HCT116 (cell line): Measurements from ENCODE around the gene ZBTB20. TPM values are rescaled to one million over a fixed set of nuclear protein-coding genes. Genes with fewer than 3 reads are reported as not detected.

Experiments
- ATAC-seq: fragments of 200-7000 bp; cut with Tn5 transposase; 2 replicates; pipeline ENCODE4 v1.9.1; 2020; ENCODE audit warnings: mild to moderate bottlenecking, moderate library complexity
- BruUV-seq: library from RNA; stranded (reverse); fragments of 400-500 nt; replicated peaks from 2 replicates; lab custom pipeline; 2021; lab: Mats Ljungman, UMichigan
- CTCF ChIA-PET: fragments of 300-600 bp; sonication (Branson Sonifier 250); formaldehyde crosslinking; loops from one replicate; lab custom pipeline; 2021; ENCODE audit warnings: antibody characterized with exemption; lab: Charles Lee
- POLR2A ChIA-PET: fragments of 300-600, 350-600 bp; sonication (Branson Sonifier 250); formaldehyde crosslinking; loops from one replicate; lab custom pipeline; 2021; ENCODE audit warnings: antibody characterized with exemption; lab: Charles Lee
- RAD21 ChIA-PET, 2 experiments: fragments of 300-600 bp; sonication (Branson Sonifier 250); formaldehyde crosslinking; loops; one replicate each; lab custom pipeline; 2023; ENCODE audit warnings: low total read pairs in 2 of 2; ENCODE audit not compliant: uncharacterized antibody in 2 of 2, unreplicated experiment in 2 of 2, low non-redundant PET in 1 of 2; lab: Charles Lee
- DNase-seq: peaks from one replicate; pipeline ENCODE4 v3.0.0-alpha.2; 2010; ENCODE audit warnings: low read depth, low spot score
- H2AFZ ChIP-seq: fragments of 200-600 bp; shearing (Covaris generic), sonication (generic); 2 replicates; pipeline ENCODE4 v1.6.1; 2017; ENCODE audit warnings: low read depth, mixed run types, mixed read lengths, antibody characterized with exemption, low read length; ENCODE audit not compliant: poor library complexity, severe bottlenecking
- H3K27ac ChIP-seq: 2 replicates; pipeline ENCODE4 v1.5.1; 2012; ENCODE audit warnings: low read depth, low read length
- H3K27me3 ChIP-seq: fragments of 200-600 bp; sonication (generic); 2 replicates; pipeline ENCODE4 v1.6.1; 2016; ENCODE audit warnings: mixed run types, low read length, mixed read lengths; ENCODE audit not compliant: insufficient read depth
- H3K36me3 ChIP-seq, 2 experiments: fragments of 200-500 bp in 1 of 2; fragments of 200-600 bp in 1 of 2; sonication (Bioruptor generic) in 1 of 2; sonication (generic) in 1 of 2; 2 replicates each; pipeline versions ENCODE4 v1.5.1 to v1.6.1; 2014 to 2016; ENCODE audit warnings: low read length in 2 of 2, inconsistent platforms in 1 of 2, mixed read lengths in 1 of 2, mixed run types in 1 of 2; ENCODE audit not compliant: insufficient read depth in 2 of 2, control insufficient read depth in 1 of 2
- H3K4me1 ChIP-seq, 2 experiments: fragments of 200-600 bp in 1 of 2; sonication (generic) in 1 of 2; 2 replicates each; pipeline versions ENCODE4 v1.5.1 to v1.6.1; 2012 to 2017; ENCODE audit warnings: low read length in 2 of 2, inconsistent platforms in 1 of 2, mild to moderate bottlenecking in 1 of 2, mixed read lengths in 1 of 2, mixed run types in 1 of 2, moderate library complexity in 1 of 2; ENCODE audit not compliant: insufficient read depth in 2 of 2, control insufficient read depth in 1 of 2
- H3K4me2 ChIP-seq: fragments of 200-600 bp; sonication (generic); 2 replicates; pipeline ENCODE4 v1.6.1; 2017; ENCODE audit warnings: mixed run types, low read length, mixed read lengths
- H3K4me3 ChIP-seq, 2 experiments: fragments of 200-600 bp in 1 of 2; sonication (generic) in 1 of 2; replicated peaks in 1 of 2; 2 replicates each; pipeline ENCODE4 v1.5.1; 2011 to 2016; ENCODE audit warnings: low read length in 2 of 2, control low read depth in 1 of 2, low read depth in 1 of 2, mild to moderate bottlenecking in 1 of 2, mixed read lengths in 1 of 2, mixed run types in 1 of 2
- H3K79me2 ChIP-seq: fragments of 200-600 bp; sonication (generic); 2 replicates; pipeline ENCODE4 v1.6.1; 2017; ENCODE audit warnings: mild to moderate bottlenecking, mixed run types, low read length, moderate library complexity, mixed read lengths; ENCODE audit not compliant: insufficient read depth
- H3K9ac ChIP-seq: fragments of 200-600 bp; sonication (generic); 2 replicates; pipeline ENCODE4 v1.6.1; 2016; ENCODE audit warnings: low read length, mixed read lengths
- H3K9me2 ChIP-seq: fragments of 200-600 bp; sonication (generic), shearing (Covaris generic); 2 replicates; pipeline ENCODE4 v1.6.1; 2017; ENCODE audit warnings: mixed run types, mild to moderate bottlenecking, moderate library complexity; ENCODE audit not compliant: insufficient read depth
- H3K9me3 ChIP-seq, 2 experiments: fragments of 200-500 bp in 1 of 2; fragments of 200-600 bp in 1 of 2; sonication (Bioruptor generic) in 1 of 2; sonication (generic) in 1 of 2; 2 replicates each; pipeline ENCODE4 v1.6.1; 2014 to 2017; ENCODE audit warnings: low read length in 2 of 2, mixed read lengths in 2 of 2, inconsistent platforms in 1 of 2, low read depth in 1 of 2, mild to moderate bottlenecking in 1 of 2, mixed run types in 1 of 2, moderate library complexity in 1 of 2; ENCODE audit not compliant: control insufficient read depth in 1 of 2, insufficient read depth in 1 of 2
- H4K20me1 ChIP-seq: fragments of 200-600 bp; sonication (generic), shearing (Covaris generic); 2 replicates; pipeline ENCODE4 v1.6.1; 2017; ENCODE audit warnings: mixed run types, mild to moderate bottlenecking, moderate library complexity; ENCODE audit not compliant: insufficient read depth
- ATF3 ChIP-seq: IDR thresholded peaks from 2 replicates; pipeline ENCODE4 v1.6.1; 2012
- CEBPB ChIP-seq: IDR thresholded peaks from 2 replicates; pipeline ENCODE4 v1.6.1; 2012; ENCODE audit warnings: low read depth
- CTCF ChIP-seq, 3 experiments: fragments of 200-600 bp in 1 of 3; sonication (generic) in 1 of 3; IDR thresholded peaks in 2 of 3; conservative IDR thresholded peaks in 1 of 3; 2 replicates each; pipeline ENCODE4 v1.5.1; 2012 to 2017; ENCODE audit warnings: low read depth in 2 of 3, low read length in 2 of 3, antibody characterized with exemption in 1 of 3, borderline replicate concordance in 1 of 3, control low read depth in 1 of 3, mild to moderate bottlenecking in 1 of 3, mixed read lengths in 1 of 3, mixed run types in 1 of 3, moderate library complexity in 1 of 3; ENCODE audit not compliant: insufficient read depth in 1 of 3
- EGR1 ChIP-seq: IDR thresholded peaks from 2 replicates; pipeline ENCODE4 v1.6.1; 2012; ENCODE audit warnings: low read depth
- ELF1 ChIP-seq: IDR thresholded peaks from 2 replicates; pipeline ENCODE4 v1.6.1; 2012; ENCODE audit warnings: low read depth, borderline replicate concordance
- EZH2 ChIP-seq: fragments of 200-600 bp; sonication (generic); IDR thresholded peaks from 2 replicates; pipeline ENCODE4 v1.6.1; 2017; ENCODE audit warnings: antibody characterized with exemption, mixed run types
- FOSL1 ChIP-seq: IDR thresholded peaks from 2 replicates; pipeline ENCODE4 v1.6.1; 2012; ENCODE audit warnings: low read depth
- JUND ChIP-seq: IDR thresholded peaks from 2 replicates; pipeline ENCODE4 v1.6.1; 2012
- MAX ChIP-seq: IDR thresholded peaks from 2 replicates; pipeline ENCODE4 v1.6.1; 2012
- RAD21 ChIP-seq: IDR thresholded peaks from 2 replicates; pipeline ENCODE4 v1.6.1; 2012; ENCODE audit warnings: low read depth, mild to moderate bottlenecking
- SIN3A ChIP-seq: IDR thresholded peaks from 2 replicates; pipeline ENCODE4 v1.6.1; 2012; ENCODE audit warnings: low read depth
- SP1 ChIP-seq: IDR thresholded peaks from 2 replicates; pipeline ENCODE4 v1.6.1; 2012; ENCODE audit warnings: low read depth
- intact Hi-C: fragments of 100-400 bp; cut with micrococcal nuclease; formaldehyde crosslinking; loops from 2 replicates; pipeline ENCODE4 v1.10.0; 2022
- total RNA-seq: library from RNA; stranded (reverse); gene quantifications from one replicate; pipeline ENCODE4 v1.2.1, GENCODE V29; 2021; ENCODE audit not compliant: unreplicated experiment

The ZBTB20 gene
- total RNA-seq, 1 experiment from 2014 or later, result 42.1 TPM

DNA sequence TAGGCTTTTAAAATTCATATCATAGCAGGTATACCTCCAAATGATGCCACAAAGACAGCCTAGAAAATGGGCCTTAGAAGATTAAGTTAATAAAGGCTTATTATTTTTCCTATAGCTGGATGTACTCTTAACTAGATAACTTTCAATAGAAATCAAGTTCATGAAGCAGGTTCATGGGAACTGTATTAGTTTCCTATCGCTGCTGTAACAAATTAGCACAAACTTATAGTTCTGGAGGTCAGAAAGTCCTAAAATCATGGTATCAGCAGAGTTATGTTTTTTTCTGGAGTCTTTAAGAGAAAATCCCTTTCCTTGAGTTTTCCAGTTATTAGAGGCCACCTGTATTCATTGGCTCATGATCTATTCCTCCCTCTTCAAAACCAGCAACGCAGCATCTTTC is 583.4 kb downstream of the ZBTB20 start:
- 0 out of 4 replicates have a peak, but pooled peaks cover 0 to 5% of the 10 kb centered on the region in 2 experiments for H3K9me3 ChIP-seq
- H2AFZ ChIP-seq, result no peak overlapping the region
- ATAC-seq, result no peak
- TF ChIP-seq EGR1 (no peak), ELF1 (no peak), MAX (no peak), FOSL1 (no peak), EZH2 (no peak), SP1 (no peak), SIN3A (no peak), CTCF (IDR thresholded peaks at IDR 0.05 in 2 of 3, conservative IDR thresholded peaks at IDR 0.05 in 1 of 3; ENCODE audit: borderline replicate concordance in 1 of 3, insufficient read depth in 1 of 3, low read depth in 2 of 3, low read length in 2 of 3) (no peak), RAD21 (no peak), ATF3 (no peak), CEBPB (no peak), JUND (no peak)
- CTCF ChIA-PET, result no interaction called here
- no peaks in the 10 kb centered on the region for H4K20me1 ChIP-seq
- intact Hi-C loops, result no loop called here
- no TSS peak for BruUV-seq
- H3K4me2 ChIP-seq, result no peak overlapping the region
- H3K36me3 ChIP-seq, result peaks cover 0 to 21% of the 10 kb centered on the region in 2 experiments; a peak in 2 of 4 replicates
- RAD21 ChIA-PET, result no interaction called here
- no peak overlapping the region for H3K9ac ChIP-seq
- no peaks in the 10 kb centered on the region for H3K9me2 ChIP-seq
- peaks cover 29 to 46% of the 10 kb centered on the region in 2 experiments for H3K4me1 ChIP-seq
- no peaks in the 10 kb centered on the region for H3K27me3 ChIP-seq
- no peak for DNase-seq
- no peak overlapping the region for H3K27ac ChIP-seq
- peaks cover 98% of the 10 kb centered on the region for H3K79me2 ChIP-seq
- POLR2A ChIA-PET, result no interaction called here
- H3K4me3 ChIP-seq, result no peak overlapping the region
